NCI-H526 (cell line): ENCODE results near the gene PCBD1.

Experiments
- DNase-seq, 2 experiments: peaks; one replicate each; lab custom pipeline; 2025; lab: John Stamatoyannopoulos, UW

The PCBD1 gene

DNA sequence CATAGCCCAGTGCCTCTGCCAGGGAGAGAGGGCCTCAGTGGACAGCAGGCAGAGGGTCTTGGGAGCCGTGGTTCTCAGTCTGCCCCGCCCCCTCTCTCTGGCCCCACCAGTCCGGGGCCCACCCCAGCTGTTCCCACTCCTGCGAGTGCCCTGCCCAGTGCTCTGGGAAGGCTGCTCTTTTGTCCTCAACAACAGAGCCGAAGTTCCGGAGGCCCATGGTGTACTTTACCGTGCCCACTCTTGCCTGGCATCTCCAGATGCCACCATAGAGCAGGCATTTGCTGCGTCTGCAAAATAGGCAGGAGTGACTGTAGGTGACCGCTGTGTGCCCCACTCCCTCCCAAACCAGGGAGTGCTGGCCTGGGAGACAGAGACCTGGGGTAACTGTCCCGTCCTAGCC is 29.3 kb upstream of the PCBD1 start:
- DNase-seq, result no peak

DNA sequence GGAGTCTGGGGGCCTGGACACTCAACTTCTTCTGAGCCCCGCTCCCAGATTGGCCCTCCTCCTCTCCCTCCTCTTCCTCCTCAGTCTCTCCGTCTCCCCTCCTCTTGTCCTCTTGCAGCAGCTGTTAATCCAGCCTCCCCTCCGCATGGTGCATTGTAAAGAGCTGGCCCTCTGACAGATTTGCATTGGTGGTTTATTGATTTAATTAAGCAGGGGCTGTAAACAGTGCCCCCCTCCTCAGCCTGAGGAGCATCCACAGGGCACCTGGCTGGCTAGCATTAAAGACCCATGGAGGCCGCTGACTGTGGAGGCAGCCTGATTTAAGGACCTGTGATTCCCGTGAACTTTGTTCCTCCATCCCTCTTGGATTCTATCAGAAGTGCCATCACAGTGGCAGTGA is 28.9 kb upstream of the PCBD1 start:
- DNase-seq, result peak; percentile 6 to 62

DNA sequence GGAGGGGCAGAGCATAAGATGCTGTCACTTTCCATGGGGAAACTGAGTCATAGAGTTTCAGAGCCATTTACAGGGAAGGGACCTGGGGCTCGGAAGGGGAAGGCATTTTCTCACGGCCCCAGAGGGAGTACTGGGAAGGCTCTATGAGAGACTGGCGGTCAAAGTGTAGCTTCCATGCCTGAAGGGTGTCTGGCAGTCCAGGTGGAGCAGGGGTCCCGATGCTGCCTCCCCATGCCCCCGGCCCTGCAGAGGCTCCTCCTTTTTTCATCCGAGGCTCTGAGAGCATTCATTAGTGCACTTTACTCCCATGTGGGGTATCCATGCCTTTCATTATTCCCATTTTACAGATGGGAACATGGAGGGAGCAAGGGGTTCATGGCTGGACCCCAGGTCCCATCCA is 27.9 kb upstream of the PCBD1 start:
- DNase-seq, result no peak

DNA sequence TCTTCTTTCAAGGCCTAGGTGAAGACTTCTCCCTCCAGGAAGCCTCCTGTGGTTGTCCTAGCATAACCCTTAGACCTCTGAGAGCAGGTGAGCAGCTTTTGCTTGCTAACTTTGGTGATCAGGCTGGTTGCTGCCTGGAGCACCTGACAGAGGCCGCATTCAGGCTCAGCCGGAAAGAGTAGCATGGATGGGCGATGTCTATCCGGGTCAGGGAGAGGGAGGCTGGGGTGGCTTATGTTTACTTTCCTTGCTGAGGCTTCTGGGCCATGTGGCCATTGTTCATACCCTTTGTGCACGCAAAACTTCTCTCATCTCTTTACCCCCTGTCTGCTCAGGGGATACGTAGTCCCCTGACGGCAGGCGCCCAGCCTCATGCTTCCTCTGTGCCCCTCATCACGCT is 27.4 kb upstream of the PCBD1 start:
- no peak for DNase-seq

DNA sequence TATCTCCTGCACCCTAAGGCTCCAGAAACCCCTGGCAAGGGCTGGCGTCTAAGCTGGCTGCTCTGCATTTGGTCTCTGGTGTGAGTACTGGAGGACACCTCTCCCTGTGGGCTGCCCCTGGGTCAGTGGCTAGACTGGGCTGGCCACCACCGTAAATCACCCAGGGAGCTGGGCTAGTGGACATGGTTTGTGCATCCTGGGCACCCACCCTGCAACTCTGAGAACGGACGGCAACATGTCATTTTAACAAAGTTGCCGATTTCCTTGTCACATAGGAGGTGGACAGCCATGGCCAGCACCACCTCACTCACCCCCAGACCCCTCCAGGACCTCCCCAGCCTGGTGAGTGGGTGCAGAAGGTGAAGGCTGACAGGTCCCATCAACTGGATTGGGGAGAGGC is 26.8 kb upstream of the PCBD1 start:
- no peak for DNase-seq

DNA sequence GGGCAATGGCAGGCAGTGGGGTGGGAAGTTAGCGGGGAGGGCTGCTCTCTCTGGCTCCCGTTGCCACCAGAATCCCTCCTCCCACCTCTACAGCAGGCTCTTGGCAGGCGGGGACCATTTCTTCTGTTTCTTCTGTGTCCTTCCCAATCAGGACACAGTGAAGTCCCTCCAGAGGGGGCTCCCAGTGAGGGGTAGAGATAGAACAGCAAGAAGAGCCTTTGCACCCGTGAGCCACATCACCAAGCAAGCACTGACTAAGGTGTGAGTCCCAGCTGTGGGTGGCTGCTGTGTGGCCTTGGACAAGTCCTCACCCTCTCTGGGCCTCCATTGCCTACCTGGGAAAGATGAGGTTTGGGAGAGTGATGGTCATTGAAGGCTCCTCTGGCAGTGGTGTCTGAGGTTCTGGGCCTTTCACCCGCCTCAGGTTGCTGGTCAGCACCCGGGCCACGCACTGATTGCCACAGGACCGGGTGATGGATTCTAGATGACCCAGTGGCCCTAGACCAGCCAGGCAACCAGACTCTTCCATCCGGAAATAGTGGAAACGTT is 26.0 kb upstream of the PCBD1 start:
- DNase-seq, result no peak

DNA sequence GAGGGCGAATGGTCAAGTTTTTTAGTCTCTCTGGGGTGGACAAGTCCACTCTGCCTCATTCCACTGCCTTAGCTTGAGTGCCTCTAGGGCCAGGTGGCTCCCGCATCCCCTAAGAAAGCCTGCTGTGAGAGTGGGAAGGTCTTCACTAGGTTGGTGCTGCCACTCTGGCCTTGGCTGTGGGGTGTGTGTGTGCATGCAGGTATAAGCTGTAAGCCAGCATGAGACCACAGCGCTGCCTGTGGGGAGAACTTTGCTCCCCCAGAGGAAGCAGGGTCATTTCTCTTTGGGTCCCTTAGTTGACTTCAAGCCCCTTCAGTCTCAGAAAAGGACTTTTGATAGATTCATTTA is 25.5 kb upstream of the PCBD1 start:
- no peak for DNase-seq

DNA sequence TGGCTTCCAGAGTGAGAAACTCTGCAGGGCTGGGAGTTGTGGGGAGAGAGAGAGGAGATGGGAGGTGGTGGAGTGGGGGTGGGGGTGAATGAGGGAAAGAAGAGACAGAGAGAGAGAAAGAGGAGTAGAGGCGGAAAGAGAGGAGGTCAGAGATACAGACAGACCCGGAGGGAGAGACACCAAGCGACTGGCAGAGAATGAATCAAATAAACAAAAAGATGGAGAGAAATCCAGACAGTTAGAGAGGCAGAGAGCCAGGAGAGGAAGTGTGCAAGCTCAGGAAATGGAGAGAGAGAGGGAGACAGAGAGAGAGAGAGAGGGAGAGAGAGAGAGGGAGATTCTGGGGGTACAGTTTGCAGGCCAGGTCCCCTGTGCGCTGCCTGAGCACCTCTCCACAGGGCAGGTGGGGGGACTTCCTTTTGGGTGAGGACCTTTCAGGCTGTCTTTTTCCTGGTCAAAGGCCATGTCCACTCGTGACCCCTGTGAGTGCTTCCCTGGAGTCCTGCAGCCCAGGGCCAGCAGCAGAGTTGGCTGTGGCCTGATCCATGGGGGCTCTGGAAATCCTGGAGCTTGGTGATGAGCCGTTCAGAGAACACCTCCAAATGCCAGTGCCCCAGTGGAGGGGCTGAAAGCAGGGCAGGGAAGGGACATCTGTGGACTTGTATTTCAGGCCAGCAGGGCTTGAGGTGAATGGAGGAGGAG is 25.0 kb upstream of the PCBD1 start:
- DNase-seq, result no peak

DNA sequence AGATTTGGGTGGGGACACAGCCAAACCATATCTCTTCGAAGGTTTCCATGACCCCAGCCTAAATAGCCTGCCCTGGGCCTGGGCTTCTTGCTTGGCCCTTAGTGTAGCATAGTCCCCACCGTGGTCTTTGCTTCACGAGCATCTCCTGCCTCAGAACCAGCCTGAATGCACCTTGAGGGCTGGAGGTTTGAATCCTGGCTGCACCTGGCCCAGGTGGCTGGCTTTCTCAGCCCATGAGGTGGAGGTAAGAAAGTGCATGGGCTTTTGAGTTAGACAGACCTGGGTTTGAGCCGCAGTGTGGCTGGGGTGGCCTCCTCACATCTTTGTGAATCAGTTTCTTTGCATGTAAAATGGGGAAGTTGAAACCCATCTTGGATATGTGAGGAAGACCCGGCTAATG is 24.2 kb upstream of the PCBD1 start:
- DNase-seq, result no peak

DNA sequence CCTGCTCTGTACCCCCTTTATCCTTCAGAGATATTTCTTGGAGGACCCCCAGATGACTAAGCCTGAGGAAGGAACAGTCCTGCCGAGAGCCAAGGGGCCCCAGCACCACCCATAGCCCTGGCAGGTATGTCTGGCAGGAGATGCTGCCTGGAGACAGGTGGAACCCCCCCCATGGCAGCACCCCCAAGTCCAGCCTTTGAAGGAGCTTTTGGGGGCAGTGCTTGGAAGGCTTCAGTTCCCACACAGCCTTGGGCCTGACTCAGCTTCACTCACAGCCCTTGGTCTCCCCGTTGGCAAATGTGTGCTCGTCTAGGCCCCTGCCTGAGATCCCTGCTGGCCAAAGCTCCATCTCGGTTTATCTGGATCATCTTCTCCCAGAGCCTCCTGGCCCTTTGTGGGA is 23.0 kb upstream of the PCBD1 start:
- no peak for DNase-seq

DNA sequence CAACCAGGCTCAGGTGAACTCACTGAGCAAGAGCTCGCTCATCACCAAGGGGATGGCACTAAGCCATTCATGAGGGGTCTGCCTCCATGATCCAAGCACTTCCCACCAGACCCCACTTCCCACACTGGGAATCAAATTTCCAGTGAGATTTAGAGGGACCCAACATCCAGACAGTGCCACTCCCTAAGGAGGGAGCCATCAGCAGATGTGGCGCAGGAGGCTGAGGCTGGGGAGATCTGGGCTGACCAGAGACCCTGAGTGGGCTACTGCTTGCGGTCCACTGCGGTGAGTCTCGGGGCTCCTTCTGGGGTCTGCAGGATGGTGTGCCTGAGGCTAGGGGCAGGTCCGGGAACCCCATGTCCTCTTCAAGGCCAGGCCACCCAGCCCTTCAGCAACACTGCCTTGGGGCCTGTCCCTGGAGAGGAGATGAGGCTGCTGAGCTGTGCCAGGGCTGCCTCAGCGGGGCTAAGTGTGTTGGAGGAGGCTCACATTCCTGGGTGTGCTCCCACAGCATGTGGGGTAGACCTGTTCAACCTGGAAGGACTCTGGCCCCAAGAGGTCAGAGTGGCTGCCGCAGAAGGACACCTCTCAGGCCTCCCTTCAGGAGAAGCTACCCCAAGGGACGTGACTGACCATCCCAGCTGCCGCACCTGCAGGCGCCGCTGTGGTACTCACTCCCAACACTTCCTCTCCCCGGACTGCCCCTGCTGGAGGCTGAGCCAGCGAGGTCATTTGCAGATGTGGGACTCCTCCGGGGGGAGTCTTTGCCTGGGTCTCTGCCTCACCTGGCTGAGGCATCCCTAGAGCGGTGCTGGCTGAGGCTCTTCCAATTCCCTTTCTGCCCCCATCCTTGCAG is 22.3 kb upstream of the PCBD1 start:
- no peak for DNase-seq

DNA sequence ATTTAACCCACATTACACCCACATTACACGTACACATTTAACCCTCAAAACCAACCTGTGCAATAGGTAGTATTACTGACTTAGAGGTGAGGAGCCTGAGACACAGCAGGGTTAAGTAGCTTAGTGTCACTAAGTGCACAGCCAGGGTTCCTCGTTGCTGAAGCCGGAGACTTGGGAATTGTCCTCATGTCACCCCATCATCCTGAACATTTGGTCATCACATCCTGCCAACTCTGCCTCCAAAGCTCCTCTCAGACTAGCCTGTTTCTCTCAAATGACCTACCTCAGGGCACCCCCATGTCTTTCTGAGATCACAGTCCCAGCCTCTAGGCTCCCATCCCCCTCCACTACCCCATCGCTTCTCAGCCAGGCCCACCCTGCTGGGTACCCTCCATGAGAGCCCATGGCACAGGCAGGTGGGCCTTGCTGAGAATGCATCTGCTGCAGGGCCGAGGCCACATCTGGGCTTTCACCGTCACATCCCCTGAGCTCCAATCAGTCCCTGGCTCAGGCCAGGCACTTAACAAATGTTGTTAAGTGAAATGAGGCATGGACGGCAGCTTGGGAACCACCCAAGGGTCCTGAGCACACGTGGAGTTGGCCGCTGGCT is 21.1 kb upstream of the PCBD1 start:
- DNase-seq, result no peak

DNA sequence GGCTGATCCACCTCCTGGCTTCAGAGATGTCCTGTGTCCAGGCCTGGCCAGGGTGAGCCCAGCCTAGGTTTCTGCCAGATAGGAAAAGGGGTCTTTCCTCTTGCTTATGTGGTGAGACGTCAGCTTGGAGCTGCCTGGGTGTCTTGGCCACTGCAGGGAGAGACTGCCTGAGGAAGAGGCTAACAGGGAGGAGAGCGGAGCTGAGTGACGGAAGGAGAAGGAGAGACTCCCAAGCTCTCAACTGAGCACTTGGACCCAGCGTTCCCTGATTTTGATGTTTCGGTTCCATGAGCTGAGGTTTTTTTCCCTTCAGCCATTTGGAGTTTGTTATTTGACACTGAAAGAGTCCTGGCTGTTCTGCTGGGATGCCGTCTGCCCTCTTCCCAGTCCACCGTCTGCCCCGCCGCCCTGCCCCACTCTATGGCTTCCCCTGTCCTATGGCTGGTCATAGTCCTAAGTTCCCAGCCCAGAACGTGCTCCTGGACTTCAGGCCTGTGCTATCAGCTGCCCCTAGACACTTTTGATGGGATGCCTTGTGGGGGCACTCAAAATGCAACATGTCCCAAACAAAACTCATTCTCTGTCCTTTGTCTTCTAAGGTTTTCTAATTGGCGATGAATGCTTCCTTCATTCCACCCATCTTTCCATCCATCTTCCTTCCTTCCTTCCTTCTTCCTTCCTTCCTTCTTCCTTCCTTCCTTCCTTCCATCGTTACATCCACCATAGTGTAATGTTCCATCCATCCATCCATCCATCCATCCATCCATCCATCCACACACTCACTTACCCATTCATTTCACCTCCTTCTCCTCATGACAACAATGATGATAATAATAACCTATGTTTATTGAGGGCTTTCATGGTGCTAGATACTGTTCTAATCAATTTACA is 20.3 kb upstream of the PCBD1 start:
- no peak for DNase-seq

DNA sequence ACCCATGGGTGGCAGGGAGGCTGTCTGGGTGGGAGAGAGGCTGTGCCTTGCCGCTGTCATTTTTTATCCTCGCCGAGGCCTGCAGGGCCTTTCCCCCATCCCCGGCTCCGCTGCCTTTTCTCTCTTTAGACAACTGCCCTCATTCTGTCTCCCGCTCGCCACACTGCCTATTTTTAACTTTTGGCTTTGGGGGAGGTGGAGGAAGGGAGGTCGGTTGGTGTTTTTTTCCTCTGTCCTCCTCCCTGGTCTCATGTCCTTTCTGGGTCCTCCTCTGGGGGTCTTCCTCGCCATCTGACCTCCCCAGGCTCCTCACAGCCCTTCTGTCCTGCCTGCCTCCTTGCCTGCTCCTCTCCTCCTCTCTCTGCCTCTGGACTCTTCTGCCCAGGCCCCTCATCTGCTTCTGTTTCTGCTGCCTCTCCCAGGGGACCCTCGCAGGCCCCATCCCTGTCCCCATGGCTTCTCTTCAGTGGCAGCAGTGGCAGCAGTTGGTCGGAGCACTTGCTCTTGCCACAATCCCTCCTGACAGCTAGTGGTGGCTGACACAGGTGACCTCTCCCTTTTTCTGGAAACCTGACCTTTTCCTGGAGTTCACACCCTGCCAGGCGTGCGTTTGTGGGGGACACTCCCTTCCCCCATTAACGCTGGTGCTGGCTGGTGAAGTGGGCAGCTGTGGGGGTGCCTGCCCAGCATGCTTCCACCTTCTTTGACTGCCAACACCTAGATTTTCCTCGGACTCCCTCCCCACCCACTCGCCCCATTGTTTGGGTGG is 19.5 kb upstream of the PCBD1 start:
- no peak for DNase-seq

DNA sequence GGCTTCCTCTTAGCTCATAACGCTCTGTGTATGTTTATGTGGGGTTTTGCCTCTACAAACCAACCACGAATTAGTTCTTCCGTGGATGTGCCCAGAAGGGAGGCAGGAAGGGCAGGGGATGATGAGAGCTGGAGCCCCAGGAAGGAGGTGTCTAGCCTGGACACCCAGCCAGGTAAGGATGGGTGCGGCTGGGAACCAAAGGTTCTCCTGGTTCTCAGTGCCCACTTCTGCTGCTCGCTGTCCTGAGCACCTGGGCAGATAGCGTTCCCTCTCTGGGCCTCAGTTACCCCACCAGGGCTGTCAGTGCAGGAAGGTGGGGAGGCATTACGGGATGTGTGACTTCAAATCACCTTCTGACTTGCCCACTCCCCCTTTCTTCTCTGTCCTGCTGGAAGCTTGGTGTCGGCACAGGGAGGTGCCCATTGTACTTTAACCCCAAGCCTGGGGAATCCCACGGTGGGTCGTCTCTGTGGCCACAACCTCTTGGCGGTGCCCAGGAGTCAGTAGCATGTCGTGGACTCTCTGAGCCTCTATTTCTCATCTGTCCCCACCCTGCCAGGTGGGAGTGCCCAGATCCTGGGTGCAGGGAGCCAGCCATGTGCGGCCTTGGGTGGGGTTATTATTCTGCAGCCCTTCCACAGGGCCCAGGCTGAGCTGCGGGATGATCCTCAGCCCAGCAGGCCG is 18.7 kb upstream of the PCBD1 start:
- DNase-seq, result no peak

DNA sequence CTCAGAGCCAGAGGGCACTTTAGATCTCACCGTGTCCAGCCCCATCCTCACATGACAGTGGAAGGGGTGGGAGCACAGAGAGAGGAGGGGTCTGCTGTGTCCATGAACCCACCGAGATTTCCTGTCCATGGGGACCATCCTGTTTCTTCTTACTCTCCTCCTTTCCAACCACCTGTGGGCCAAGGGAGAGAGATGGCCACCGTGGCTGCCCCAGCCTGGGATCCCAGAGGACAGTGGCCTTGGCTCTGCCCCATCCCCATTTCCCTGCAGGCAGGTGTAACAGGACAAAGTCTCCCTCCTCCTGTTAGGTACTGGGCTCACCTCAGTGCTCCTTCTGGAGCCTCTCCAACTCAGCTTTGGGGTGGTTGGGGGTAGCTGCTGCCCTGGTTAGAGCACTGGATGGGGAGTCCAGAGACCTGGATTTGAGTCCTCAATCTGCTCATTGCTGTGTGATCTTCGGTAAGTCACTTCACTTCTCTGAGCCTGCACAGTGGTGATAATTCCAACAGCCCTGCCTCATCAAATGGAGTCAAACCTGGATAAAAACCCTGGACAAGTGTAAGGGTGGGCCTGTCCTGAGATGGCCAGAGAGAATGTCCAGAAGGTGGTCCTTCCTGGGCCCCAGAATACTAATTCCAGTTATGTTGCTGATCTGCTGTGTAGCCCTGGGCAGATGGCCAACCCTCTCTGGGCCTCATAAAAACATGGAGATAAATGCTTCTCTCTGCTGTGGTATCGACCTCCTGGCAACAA is 17.8 kb upstream of the PCBD1 start:
- DNase-seq, result no peak

DNA sequence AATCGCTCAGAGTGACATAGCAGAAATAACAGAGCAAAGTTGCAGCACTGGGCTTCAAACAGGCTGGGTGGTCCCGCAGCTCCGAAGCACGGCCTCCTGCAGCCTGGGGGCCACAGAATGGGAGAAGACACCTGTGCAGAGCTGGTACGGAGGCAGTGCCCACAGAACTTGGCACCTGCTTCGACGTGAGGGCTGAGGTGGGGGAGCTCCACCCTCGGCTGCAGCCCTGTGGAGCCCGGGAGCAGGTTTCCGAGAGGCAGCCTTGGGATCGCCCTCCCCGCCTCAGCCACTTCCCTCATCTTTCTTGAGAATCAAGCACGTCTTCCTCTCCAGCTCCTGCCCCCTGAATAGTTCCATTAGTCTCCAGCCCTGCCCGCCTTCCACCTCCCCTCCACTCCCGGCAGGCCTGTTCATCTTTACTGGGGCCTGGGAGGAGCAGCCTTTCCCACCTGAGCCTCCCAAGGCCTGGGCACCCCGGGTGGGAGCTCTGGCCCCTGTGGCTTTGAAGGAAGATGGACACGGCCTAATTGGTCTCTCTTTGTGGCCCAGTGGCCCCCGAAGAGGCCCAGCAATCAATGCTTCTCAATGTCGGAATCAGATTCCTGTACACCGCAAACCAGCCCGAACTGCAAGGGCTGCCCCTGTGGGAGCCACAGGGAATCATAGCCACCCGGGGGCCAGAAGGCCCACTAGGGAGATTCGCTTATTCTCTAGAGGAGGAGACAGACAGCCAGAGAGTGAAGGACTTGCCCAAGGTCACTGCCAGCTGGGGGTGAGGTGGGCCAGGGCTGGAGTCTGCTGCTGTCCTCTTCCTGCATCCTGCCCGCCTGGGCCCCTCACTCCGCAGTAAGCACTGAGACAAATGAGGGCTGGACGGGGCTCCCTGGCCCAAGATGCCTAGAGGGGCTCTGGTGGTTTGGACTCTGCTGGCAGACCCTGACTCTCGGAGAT is 17.0 kb upstream of the PCBD1 start:
- no peak for DNase-seq

DNA sequence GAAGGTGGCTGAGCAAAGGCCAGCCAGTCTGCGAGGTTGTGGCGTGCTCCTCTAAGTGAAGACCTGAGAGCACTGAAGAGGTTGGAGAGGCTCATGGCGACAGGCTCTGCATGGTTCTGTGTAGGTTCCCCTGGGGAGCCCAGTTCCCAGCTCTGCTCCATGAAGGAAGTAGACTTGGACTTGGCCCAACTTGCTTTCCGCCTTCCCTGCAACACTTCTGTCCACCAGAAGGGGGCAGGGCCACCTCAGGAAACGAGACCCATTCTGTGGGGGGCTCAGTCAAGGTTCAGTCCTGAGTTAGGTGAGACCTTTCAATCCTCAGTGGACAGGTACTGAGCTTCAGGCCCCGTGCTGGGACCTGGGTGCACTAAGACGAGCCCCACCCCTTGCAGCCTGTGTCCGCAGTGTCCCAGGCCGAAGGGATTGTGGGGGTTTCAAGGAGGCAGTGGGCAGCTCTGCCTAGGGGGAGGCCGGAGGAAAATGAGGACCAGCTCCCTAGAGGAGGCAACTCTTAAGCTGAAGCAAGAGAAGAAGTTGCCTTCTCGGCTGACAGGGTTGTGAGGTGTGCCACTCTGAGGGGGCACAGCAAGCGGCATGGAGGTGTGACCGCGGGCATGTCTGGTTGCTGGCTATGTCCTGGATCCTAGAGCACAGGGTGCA is 15.0 kb upstream of the PCBD1 start:
- DNase-seq, result peak; percentile 9 to 54
